ENCODE measurements around the gene TYMP. TPM values are rescaled to one million over a fixed set of nuclear protein-coding genes. Genes with fewer than 3 reads are reported as not detected.

TYMP gene
- total RNA-seq, 1 donor from 2014 or later: 151 TPM

- ATAC-seq (no peak), DNase-seq (peak; percentile 65)
- Histone ChIP-seq H3K27me3 (ENCODE audit: low read depth) (no peaks in the 10 kb centered on the region), H3K27ac (peak overlapping the region; percentile 100), H3K4me1 (peaks cover 58% of the 10 kb centered on the region), H3K9me3 (no peaks in the 10 kb centered on the region), H3K36me3 (no peaks in the 10 kb centered on the region), H3K4me3 (peak overlapping the region; percentile 79)
- no peak for TF ChIP-seq CTCF (IDR thresholded peaks at IDR 0.05)
- intact Hi-C loops (cut with DNase I): no loop called here
Observed at GRCh38 chr22:50529416-50529896, 356 bp downstream of the TYMP start.

- H3K9me3 ChIP-seq: no peaks in the 10 kb centered on the region
- DNase-seq: peak; percentile 64
- no peak for TF ChIP-seq CTCF (IDR thresholded peaks at IDR 0.05)
- H3K27ac ChIP-seq: peak overlapping the region; percentile 100
- peak overlapping the region; percentile 79 for H3K4me3 ChIP-seq
- no peaks in the 10 kb centered on the region for H3K27me3 ChIP-seq (ENCODE audit: low read depth)
- intact Hi-C loops (cut with DNase I): no loop called here
- ATAC-seq: no peak
- peaks cover 58% of the 10 kb centered on the region for H3K4me1 ChIP-seq
- peaks cover 4% of the 10 kb centered on the region for H3K36me3 ChIP-seq
Observed at GRCh38 chr22:50528682-50529415, 963 bp downstream of the TYMP start.

- H3K27ac ChIP-seq: peak overlapping the region; percentile 93
- H3K4me1 ChIP-seq: peaks cover 53% of the 10 kb centered on the region
- H3K4me3 ChIP-seq: peak overlapping the region; percentile 79
- TF ChIP-seq CTCF (IDR thresholded peaks at IDR 0.05): no peak
- ATAC-seq (no peak), DNase-seq (peak; percentile 46)
- peaks cover 12% of the 10 kb centered on the region for H3K36me3 ChIP-seq
- no peaks in the 10 kb centered on the region for H3K27me3 ChIP-seq (ENCODE audit: low read depth)
- no peaks in the 10 kb centered on the region for H3K9me3 ChIP-seq
- intact Hi-C loops (cut with DNase I): no loop called here
Observed at GRCh38 chr22:50527921-50528681, 1.7 kb downstream of the TYMP start.

- ATAC-seq (peak; percentile 5 to 12), DNase-seq (peak; percentile 85)
- H3K9me3 ChIP-seq: no peaks in the 10 kb centered on the region
- H3K4me1 ChIP-seq: peaks cover 45% of the 10 kb centered on the region
- peak overlapping the region; percentile 79 for H3K4me3 ChIP-seq
- TF ChIP-seq CTCF (IDR thresholded peaks at IDR 0.05): no peak
- intact Hi-C loops (cut with DNase I): no loop called here
- peaks cover 21% of the 10 kb centered on the region for H3K36me3 ChIP-seq
- H3K27ac ChIP-seq: peak overlapping the region; percentile 93
- no peaks in the 10 kb centered on the region for H3K27me3 ChIP-seq (ENCODE audit: low read depth)
Observed at GRCh38 chr22:50526834-50527801, 2.7 kb downstream of the TYMP start.

Data from lower lobe of right lung (tissue), 2 donors.